Measurements from ENCODE around the gene ENOX1.

ENOX1 gene

DNA sequence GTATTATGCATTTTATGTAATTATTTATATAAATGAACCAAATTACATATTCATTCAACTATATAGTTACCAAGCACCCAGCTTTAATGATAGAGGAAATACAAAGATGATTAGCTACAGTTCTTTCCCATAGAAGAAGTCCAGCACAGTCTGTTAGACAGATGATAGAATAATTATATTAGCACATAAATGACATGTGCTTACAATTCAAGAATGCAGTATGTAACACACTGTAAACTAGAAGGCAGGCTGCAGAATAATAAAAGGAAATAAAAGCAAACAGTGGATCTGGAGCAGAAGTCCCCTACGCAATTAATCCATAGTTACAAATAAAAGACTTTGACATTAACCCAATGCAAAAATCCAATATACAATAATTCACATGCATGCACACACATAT is 384.4 kb downstream of the ENOX1 start:
- Histone ChIP-seq H3K9me3 (ENCODE audit: control insufficient read depth in 1 of 2, low read length in 2 of 2) (no peaks in the 10 kb centered on the region), H3K27ac (ENCODE audit: low read depth, low read length) (no peak overlapping the region), H3K4me3 (ENCODE audit: low read depth in 1 of 2, low read length in 2 of 2) (no peak overlapping the region), H3K9ac (ENCODE audit: low read depth in 1 of 2, low read length in 2 of 2) (no peak overlapping the region), H3K36me3 (ENCODE audit: control insufficient read depth in 1 of 2, insufficient read depth in 2 of 2, low read length in 2 of 2) (no peaks in the 10 kb centered on the region), H3K4me1 (ENCODE audit: control insufficient read depth in 1 of 2, insufficient read depth in 2 of 2, low read length in 2 of 2) (no peaks in the 10 kb centered on the region), H3K27me3 (ENCODE audit: control insufficient read depth in 1 of 2, insufficient read depth in 2 of 2, low read length in 2 of 2) (no peaks in the 10 kb centered on the region)

DNA sequence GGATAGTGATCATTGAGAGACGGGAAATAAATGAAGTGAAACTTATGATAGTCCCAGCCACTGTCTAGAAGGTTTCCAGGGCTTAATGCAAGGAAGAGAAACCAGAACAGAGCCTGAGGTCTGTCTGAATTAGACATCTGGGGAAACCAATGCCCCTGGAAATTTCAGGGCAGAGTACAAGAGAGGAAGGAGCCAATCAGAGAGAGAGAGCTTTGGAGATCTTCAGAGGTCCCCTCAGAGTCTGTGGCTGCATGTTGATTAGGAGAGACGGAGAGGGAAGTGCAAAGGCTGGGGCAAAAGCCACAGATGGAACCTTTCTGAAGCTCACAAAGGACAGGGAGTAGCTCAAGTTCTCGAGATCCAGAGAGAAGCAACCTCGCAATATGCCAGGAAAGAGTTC is 385.4 kb downstream of the ENOX1 start:
- Histone ChIP-seq H3K36me3 (ENCODE audit: control insufficient read depth in 1 of 2, insufficient read depth in 2 of 2, low read length in 2 of 2) (no peaks in the 10 kb centered on the region), H3K9ac (ENCODE audit: low read depth in 1 of 2, low read length in 2 of 2) (no peak overlapping the region), H3K4me1 (ENCODE audit: control insufficient read depth in 1 of 2, insufficient read depth in 2 of 2, low read length in 2 of 2) (no peaks in the 10 kb centered on the region), H3K9me3 (ENCODE audit: control insufficient read depth in 1 of 2, low read length in 2 of 2) (no peaks in the 10 kb centered on the region), H3K27me3 (ENCODE audit: control insufficient read depth in 1 of 2, insufficient read depth in 2 of 2, low read length in 2 of 2) (no peaks in the 10 kb centered on the region), H3K27ac (ENCODE audit: low read depth, low read length) (no peak overlapping the region), H3K4me3 (ENCODE audit: low read depth in 1 of 2, low read length in 2 of 2) (no peak overlapping the region)

DNA sequence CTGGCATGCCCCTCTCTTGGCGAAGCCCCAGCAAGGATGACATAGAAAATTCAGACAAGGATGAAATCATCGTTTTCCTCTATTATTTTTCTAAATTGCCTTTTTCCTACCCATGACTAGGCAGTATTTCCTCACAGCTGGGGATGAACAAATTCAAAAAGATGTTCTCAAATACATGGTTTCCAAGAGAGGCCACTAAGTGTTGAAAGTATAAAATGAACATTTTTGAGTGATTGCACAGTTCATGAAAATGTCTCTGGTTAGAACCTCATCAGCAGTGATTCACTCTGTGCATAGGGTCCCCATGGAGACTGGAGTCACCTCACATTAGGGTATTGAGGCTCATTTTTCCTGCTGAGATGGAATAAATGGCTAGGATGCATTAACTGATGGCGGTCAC is 389.7 kb downstream of the ENOX1 start:
- Histone ChIP-seq H3K27ac (ENCODE audit: low read depth, low read length) (no peak overlapping the region), H3K9ac (ENCODE audit: low read depth in 1 of 2, low read length in 2 of 2) (no peak overlapping the region), H3K9me3 (ENCODE audit: control insufficient read depth in 1 of 2, low read length in 2 of 2) (no peaks in the 10 kb centered on the region), H3K4me1 (ENCODE audit: control insufficient read depth in 1 of 2, insufficient read depth in 2 of 2, low read length in 2 of 2) (no peaks in the 10 kb centered on the region), H3K36me3 (ENCODE audit: control insufficient read depth in 1 of 2, insufficient read depth in 2 of 2, low read length in 2 of 2) (no peaks in the 10 kb centered on the region), H3K4me3 (ENCODE audit: low read depth in 1 of 2, low read length in 2 of 2) (no peak overlapping the region), H3K27me3 (ENCODE audit: control insufficient read depth in 1 of 2, insufficient read depth in 2 of 2, low read length in 2 of 2) (no peaks in the 10 kb centered on the region)

DNA sequence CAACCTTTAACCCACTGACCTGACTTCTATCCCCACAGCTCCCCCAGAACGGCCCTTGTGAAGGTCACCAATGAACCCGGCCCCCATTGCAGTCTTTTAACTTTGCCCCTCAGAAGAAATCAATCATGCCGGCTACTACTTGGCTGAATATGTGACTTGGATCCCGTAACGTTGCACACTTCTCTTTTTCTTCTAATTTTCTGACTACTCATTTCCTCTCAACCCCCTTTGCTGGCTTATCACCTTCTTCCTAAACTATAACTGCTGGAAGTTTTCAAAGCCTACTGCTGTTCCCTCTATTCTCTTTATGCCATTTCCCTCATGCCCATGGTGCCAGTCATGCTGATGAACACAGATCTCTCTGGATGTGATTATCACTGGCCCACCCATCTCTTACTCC is 395.7 kb downstream of the ENOX1 start:
- Histone ChIP-seq H3K27me3 (ENCODE audit: control insufficient read depth in 1 of 2, insufficient read depth in 2 of 2, low read length in 2 of 2) (no peaks in the 10 kb centered on the region), H3K27ac (ENCODE audit: low read depth, low read length) (no peak overlapping the region), H3K36me3 (ENCODE audit: control insufficient read depth in 1 of 2, insufficient read depth in 2 of 2, low read length in 2 of 2) (no peaks in the 10 kb centered on the region), H3K4me3 (ENCODE audit: low read depth in 1 of 2, low read length in 2 of 2) (no peak overlapping the region), H3K9ac (ENCODE audit: low read depth in 1 of 2, low read length in 2 of 2) (no peak overlapping the region), H3K4me1 (ENCODE audit: control insufficient read depth in 1 of 2, insufficient read depth in 2 of 2, low read length in 2 of 2) (peaks cover 7 to 25% of the 10 kb centered on the region in 2 donors), H3K9me3 (ENCODE audit: control insufficient read depth in 1 of 2, low read length in 2 of 2) (no peaks in the 10 kb centered on the region)

DNA sequence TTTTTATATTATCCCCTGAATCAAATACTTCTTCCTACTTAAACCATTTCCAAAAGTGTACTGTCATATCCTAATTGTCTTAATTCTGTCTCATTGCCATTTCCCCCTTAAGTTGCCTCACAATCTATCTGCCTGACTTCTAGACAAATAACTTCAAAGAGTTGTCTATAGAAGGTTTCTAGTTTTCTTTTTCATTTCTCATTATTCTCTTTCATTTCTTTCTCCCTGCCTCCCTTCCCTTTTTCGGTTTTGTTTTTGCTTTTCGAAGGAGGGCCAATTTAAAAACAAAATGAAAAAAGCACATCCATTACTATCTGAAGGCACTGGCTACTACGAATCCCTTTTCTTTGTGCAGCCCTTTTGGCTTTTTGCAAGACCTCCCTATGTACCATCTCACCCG is 396.2 kb downstream of the ENOX1 start:
- H3K9ac ChIP-seq (ENCODE audit: low read depth in 1 of 2, low read length in 2 of 2) = no peak overlapping the region
- no peaks in the 10 kb centered on the region for H3K27me3 ChIP-seq (ENCODE audit: control insufficient read depth in 1 of 2, insufficient read depth in 2 of 2, low read length in 2 of 2)
- no peaks in the 10 kb centered on the region for H3K9me3 ChIP-seq (ENCODE audit: control insufficient read depth in 1 of 2, low read length in 2 of 2)
- no peak overlapping the region for H3K27ac ChIP-seq (ENCODE audit: low read depth, low read length)
- H3K4me1 ChIP-seq (ENCODE audit: control insufficient read depth in 1 of 2, insufficient read depth in 2 of 2, low read length in 2 of 2) = peaks cover 7 to 25% of the 10 kb centered on the region in 2 donors
- H3K4me3 ChIP-seq (ENCODE audit: low read depth in 1 of 2, low read length in 2 of 2) = no peak overlapping the region
- no peaks in the 10 kb centered on the region for H3K36me3 ChIP-seq (ENCODE audit: control insufficient read depth in 1 of 2, insufficient read depth in 2 of 2, low read length in 2 of 2)

DNA sequence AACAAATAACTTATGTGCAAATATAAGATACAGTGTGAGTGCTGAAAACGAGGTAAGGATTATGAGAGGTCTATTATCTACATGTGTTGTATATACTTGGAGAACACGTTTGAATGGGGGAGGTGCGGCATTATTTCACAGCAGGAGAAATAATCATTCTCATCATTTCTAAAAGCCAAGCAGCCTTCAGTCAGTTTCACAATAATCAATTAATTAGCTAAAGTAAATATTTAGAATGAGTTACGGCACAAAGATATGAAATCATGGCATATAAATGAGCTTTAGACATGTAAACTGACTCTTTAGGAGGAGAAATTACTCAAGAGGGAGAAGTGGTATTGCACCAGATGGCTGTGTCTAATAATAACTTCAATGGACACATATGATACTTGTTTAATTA is 396.8 kb downstream of the ENOX1 start:
- Histone ChIP-seq H3K9ac (ENCODE audit: low read depth in 1 of 2, low read length in 2 of 2) (no peak overlapping the region), H3K36me3 (ENCODE audit: control insufficient read depth in 1 of 2, insufficient read depth in 2 of 2, low read length in 2 of 2) (no peaks in the 10 kb centered on the region), H3K4me3 (ENCODE audit: low read depth in 1 of 2, low read length in 2 of 2) (no peak overlapping the region), H3K27ac (ENCODE audit: low read depth, low read length) (no peak overlapping the region), H3K9me3 (ENCODE audit: control insufficient read depth in 1 of 2, low read length in 2 of 2) (no peaks in the 10 kb centered on the region), H3K27me3 (ENCODE audit: control insufficient read depth in 1 of 2, insufficient read depth in 2 of 2, low read length in 2 of 2) (no peaks in the 10 kb centered on the region), H3K4me1 (ENCODE audit: control insufficient read depth in 1 of 2, insufficient read depth in 2 of 2, low read length in 2 of 2) (peaks cover 7 to 25% of the 10 kb centered on the region in 2 donors)

DNA sequence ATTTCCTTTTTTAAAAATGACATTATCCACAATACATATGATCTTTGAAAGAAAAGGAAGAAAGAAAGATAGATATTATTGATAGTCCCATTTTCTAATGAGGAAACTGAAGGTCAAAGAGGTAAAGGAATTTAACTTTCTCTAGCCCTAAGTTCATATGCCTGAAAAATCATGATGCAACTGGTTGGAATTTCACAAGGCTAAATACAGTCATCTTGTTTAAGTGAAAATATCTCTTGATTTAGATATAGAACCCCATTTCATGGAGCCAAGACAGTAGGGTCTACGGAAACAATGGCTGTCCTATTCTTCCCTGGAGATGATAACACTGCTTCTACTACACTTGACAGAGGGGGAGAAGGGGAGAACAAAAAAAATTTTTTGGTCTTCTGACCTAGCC is 397.2 kb downstream of the ENOX1 start:
- Histone ChIP-seq H3K4me1 (ENCODE audit: control insufficient read depth in 1 of 2, insufficient read depth in 2 of 2, low read length in 2 of 2) (peaks cover 7 to 25% of the 10 kb centered on the region in 2 donors), H3K27me3 (ENCODE audit: control insufficient read depth in 1 of 2, insufficient read depth in 2 of 2, low read length in 2 of 2) (no peaks in the 10 kb centered on the region), H3K27ac (ENCODE audit: low read depth, low read length) (no peak overlapping the region)

DNA sequence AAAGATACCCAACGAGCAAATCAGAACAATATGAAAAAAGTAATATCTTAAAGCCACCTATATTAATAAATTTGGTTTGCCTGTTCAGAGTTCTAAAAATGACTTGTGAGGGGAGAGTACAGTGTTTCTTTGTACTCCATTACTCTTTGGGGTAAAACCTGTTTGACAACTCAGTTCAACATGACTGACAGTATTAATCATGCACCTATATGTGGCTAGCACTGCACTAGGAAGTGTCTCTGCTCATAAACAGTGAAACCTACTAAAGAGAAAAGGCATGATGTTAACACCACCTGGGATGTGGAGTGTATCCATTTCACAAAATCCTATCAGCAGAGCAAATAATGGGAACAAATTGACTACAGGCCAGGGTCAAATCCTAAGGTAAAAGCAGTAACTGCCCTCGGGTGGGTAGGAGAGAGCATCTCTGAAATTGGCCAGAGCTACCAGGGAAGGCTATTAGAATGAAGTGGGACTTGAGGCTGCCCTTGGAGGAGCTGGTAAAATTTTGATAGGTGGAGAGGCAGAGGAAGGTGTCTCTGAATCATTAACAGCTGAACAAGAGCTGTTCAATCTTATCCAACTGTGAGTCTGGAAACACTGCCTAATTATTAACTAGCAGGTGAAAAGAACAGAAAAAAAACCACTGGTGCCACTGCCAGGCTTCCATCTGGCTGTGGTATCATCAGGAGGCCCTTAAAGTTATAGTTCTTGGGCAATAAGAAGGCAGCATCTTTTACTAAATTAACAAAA is 398.3 kb downstream of the ENOX1 start:
- no peak overlapping the region for H3K27ac ChIP-seq (ENCODE audit: low read depth, low read length)
- no peak overlapping the region for H3K9ac ChIP-seq (ENCODE audit: low read depth in 1 of 2, low read length in 2 of 2)
- H3K27me3 ChIP-seq (ENCODE audit: control insufficient read depth in 1 of 2, insufficient read depth in 2 of 2, low read length in 2 of 2) = no peaks in the 10 kb centered on the region
- H3K9me3 ChIP-seq (ENCODE audit: control insufficient read depth in 1 of 2, low read length in 2 of 2) = no peaks in the 10 kb centered on the region
- H3K36me3 ChIP-seq (ENCODE audit: control insufficient read depth in 1 of 2, insufficient read depth in 2 of 2, low read length in 2 of 2) = no peaks in the 10 kb centered on the region
- H3K4me3 ChIP-seq (ENCODE audit: low read depth in 1 of 2, low read length in 2 of 2) = no peak overlapping the region
- H3K4me1 ChIP-seq (ENCODE audit: control insufficient read depth in 1 of 2, insufficient read depth in 2 of 2, low read length in 2 of 2) = peaks cover 7 to 25% of the 10 kb centered on the region in 2 donors

More for the DNA sequence above, 397.2 kb downstream of the ENOX1 start:
- H3K36me3 ChIP-seq (ENCODE audit: control insufficient read depth in 1 of 2, insufficient read depth in 2 of 2, low read length in 2 of 2) = no peaks in the 10 kb centered on the region
- no peak overlapping the region for H3K4me3 ChIP-seq (ENCODE audit: low read depth in 1 of 2, low read length in 2 of 2)
- no peaks in the 10 kb centered on the region for H3K9me3 ChIP-seq (ENCODE audit: control insufficient read depth in 1 of 2, low read length in 2 of 2)
- no peak overlapping the region for H3K9ac ChIP-seq (ENCODE audit: low read depth in 1 of 2, low read length in 2 of 2)

DNA sequence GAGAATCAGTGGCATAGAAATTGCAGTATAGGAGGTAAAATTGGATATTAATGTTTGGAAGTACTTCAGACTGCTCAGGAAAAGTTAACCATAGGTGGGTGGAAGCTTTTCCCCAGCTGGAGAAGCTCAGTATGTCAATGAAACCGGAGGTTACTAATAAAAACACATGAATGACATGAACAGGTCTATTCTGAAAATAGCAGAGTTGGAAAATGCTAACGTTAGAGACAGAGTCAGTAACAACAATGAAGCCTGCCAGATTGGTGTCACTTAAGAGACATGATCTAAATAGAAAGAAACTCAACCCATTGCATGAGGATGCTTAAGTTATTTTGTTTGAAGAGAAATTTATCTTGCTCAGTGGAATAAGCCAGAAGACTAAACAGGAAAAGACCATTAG is 398.9 kb downstream of the ENOX1 start:
- no peaks in the 10 kb centered on the region for H3K36me3 ChIP-seq (ENCODE audit: control insufficient read depth in 1 of 2, insufficient read depth in 2 of 2, low read length in 2 of 2)
- no peak overlapping the region for H3K27ac ChIP-seq (ENCODE audit: low read depth, low read length)
- no peaks in the 10 kb centered on the region for H3K9me3 ChIP-seq (ENCODE audit: control insufficient read depth in 1 of 2, low read length in 2 of 2)
- H3K27me3 ChIP-seq (ENCODE audit: control insufficient read depth in 1 of 2, insufficient read depth in 2 of 2, low read length in 2 of 2) = no peaks in the 10 kb centered on the region
- no peak overlapping the region for H3K4me3 ChIP-seq (ENCODE audit: low read depth in 1 of 2, low read length in 2 of 2)
- H3K9ac ChIP-seq (ENCODE audit: low read depth in 1 of 2, low read length in 2 of 2) = no peak overlapping the region
- H3K4me1 ChIP-seq (ENCODE audit: control insufficient read depth in 1 of 2, insufficient read depth in 2 of 2, low read length in 2 of 2) = peaks cover 7 to 25% of the 10 kb centered on the region in 2 donors

DNA sequence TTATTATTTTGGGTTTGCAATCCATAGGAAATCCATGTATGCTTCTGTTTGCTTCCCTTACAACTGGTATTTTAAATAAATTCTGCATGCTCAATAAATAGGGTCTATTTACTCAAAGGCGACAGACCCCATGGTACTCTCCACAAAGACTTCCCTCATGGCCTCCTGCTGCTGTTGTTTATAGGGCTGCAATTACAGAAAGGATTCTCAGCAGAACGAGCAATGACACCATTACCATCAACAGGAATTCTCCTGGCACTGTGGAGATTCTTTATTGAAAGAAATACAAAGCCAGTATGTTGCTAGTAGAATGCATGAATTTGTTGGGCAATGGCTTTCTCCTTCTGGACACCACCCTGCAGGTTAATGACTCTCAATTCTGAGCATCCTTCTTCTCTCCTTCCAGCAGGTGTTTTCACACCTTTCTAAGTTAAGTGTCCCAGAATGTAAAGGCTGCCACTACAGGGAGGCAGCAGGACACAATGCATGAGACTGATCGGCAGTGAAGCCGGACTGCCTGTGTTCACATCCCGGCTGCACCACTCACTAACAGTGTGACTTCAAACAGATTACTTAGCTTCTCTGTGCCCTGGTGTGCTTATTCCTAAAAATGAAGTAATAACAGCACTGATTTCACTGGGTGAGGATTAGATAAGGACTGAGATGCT is 403.1 kb downstream of the ENOX1 start:
- H3K9me3 ChIP-seq (ENCODE audit: control insufficient read depth in 1 of 2, low read length in 2 of 2) = peaks cover 0 to 4% of the 10 kb centered on the region in 2 donors
- no peak overlapping the region for H3K4me3 ChIP-seq (ENCODE audit: low read depth in 1 of 2, low read length in 2 of 2)
- peaks cover 5 to 8% of the 10 kb centered on the region in 2 donors for H3K4me1 ChIP-seq (ENCODE audit: control insufficient read depth in 1 of 2, insufficient read depth in 2 of 2, low read length in 2 of 2)
- H3K36me3 ChIP-seq (ENCODE audit: control insufficient read depth in 1 of 2, insufficient read depth in 2 of 2, low read length in 2 of 2) = no peaks in the 10 kb centered on the region
- H3K9ac ChIP-seq (ENCODE audit: low read depth in 1 of 2, low read length in 2 of 2) = no peak overlapping the region
- no peak overlapping the region for H3K27ac ChIP-seq (ENCODE audit: low read depth, low read length)
- H3K27me3 ChIP-seq (ENCODE audit: control insufficient read depth in 1 of 2, insufficient read depth in 2 of 2, low read length in 2 of 2) = no peaks in the 10 kb centered on the region

Measured in duodenal mucosa (tissue), 2 donors.